ENCODE results near the gene TAPT1.

- no peak for TF ChIP-seq CTCF (IDR thresholded peaks at IDR 0.05)
- no peak for TF ChIP-seq POLR2A (IDR thresholded peaks at IDR 0.05)
Measured at GRCh38 chr4:16114546-16114945, 111.7 kb downstream of the TAPT1 start.

All from vagina (tissue), 2 donors.